ENCODE results near the gene C1QA.

DNA sequence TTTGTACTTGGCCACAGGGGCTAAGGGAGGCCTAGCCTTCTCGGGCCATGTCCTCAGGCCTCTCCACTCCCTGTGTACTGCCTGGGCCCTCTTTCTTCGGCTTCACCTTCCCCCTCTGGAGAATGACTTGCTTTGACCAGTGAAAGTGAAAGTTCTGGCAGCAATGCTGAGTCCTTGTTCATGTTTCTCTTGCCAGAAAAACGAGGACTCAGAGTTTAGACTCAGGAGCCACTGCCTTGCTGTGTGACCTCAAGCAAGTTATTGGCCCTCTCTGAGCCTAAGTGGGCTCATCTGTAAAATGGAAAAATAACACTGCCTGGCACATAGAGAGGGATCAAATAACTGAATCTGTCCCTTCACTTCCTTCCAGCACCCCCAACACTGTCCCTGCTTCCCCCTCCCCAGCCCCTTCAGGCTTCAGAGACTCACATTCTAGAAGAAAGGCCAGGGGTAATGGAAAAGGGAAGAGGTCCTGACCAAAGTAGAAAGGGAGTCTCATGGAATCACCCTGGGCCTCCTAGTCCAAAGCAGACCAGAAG is 1.5 kb downstream of the C1QA start:
- TF ChIP-seq, protein P1, sequence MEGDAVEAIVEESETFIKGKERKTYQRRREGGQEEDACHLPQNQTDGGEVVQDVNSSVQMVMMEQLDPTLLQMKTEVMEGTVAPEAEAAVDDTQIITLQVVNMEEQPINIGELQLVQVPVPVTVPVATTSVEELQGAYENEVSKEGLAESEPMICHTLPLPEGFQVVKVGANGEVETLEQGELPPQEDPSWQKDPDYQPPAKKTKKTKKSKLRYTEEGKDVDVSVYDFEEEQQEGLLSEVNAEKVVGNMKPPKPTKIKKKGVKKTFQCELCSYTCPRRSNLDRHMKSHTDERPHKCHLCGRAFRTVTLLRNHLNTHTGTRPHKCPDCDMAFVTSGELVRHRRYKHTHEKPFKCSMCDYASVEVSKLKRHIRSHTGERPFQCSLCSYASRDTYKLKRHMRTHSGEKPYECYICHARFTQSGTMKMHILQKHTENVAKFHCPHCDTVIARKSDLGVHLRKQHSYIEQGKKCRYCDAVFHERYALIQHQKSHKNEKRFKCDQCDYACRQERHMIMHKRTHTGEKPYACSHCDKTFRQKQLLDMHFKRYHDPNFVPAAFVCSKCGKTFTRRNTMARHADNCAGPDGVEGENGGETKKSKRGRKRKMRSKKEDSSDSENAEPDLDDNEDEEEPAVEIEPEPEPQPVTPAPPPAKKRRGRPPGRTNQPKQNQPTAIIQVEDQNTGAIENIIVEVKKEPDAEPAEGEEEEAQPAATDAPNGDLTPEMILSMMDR (IDR thresholded peaks at IDR 0.05): no peak
- TF ChIP-seq POLR2A (IDR thresholded peaks at IDR 0.05): no peak

All from Peyer's patch (tissue), 4 donors.